Inferior parietal cortex (tissue), 1 donor: ENCODE data around the gene ARMC10.
"Not testable (repeated sequence)": the region's sequence is repeated elsewhere in the genome, so short reads cannot be mapped to it uniquely, and the experiment has no call there.

Experiments
- DNase-seq: peaks from one replicate; pipeline ENCODE4 v3.0.0-alpha.2; 2016; ENCODE audit errors: extremely low spot score

Gene ARMC10

DNA sequence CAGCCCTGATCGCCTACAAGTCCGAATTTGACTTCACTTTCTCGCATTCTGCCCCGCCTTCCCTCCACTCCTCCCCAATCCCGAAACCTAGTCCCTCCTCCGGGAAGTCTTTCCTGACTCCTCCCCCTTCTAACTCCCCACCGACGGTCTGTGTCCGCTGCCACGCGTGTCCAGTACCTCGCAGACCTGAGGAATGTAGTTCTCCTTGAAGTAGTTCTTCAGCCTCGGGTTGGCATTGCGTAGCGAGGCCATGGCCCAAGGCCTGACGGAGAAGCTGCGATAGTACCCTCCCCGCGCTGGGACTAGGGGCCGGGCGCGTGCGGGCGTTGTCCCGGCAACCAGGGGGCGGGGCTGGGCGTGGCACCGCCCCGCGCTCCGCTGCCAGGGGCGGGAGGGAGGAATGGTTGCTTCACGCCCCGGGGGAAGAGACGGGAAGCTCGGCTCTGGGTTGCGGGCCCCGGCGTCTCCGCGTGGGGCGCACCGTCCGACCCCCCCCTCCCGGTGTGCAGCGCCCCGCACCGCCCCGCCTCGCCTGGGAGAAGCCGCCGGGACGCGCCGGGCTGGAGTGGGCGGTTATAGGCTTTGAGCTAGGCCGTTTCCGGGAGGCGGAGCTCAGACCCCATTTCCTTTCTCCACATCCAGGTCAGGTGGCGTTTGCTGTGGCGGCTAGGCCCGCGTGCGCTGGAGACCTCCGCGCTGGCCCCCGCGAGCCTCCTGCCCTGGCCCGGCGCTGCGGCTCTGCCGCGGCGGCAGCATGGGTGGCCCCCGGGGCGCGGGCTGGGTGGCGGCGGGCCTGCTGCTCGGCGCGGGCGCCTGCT, at the start of gene ARMC10, which contains the start of gene FBXL13:
Gene ARMC10, plus strand, starts transcription at position 622 of the 818 bp plus-strand sequence. Its CDS starts 133 bp downstream, at position 755.
Gene FBXL13, minus strand, starts transcription at position 278 of the 818 bp plus-strand sequence.
- DNase-seq: peak; percentile 89

DNA sequence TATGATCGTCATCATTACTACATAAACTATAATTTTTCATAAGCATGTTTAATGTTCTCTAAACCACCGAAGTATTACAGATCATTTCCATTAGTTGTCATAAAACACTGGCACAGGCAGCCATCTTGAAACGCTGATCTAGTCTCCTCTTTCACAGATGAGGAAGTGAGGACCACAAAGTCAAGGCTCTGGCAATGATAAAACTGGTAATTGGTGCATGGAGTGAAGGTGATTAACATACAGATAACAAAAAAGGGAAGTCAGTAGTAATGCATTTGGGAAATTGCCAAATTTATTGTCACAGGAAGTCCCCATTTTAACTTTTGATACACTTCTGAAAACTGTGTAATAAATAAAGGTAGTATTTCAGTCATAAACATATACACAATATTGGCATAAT, 49.6 kb upstream of the ARMC10 start:
- peak; percentile 12 for DNase-seq

DNA sequence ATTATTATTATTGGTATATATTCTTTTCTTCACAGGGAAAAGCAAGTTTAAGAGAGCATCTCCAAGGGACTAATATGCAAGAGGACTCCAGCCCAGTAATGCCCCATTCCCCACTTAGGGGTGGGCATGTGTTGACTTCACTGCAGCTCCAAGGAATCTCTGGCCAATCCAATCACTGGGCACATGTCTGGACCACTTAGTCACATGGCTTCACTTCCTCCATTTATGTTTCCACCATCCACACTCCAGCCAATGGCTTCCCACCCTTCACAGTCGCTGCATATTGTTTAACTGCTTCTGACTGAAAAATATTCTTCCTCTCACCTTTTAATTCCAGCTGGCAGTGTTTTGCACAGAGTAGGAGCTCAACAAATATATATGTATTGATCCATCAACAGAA, 43.9 kb upstream of the ARMC10 start:
- DNase-seq: no peak

DNA sequence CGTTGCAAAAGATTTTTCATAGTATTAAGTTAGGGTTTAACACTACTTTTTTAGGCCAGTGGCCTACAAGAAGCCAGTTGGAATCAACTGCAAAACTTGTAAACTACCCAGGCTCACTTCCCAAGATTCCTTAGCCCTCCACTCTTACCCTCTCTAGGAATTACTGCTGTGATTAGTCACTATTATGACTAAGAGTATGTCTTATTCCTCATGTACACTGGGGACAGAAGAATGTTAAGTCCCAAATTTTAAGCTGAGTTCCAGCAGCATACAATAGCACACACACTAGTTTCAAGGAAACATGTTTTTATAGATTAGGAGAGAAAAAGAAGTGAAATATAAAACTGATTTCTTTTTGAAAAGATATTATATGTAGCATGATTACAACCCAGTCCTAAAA, 43.2 kb upstream of the ARMC10 start:
- no peak for DNase-seq

DNA sequence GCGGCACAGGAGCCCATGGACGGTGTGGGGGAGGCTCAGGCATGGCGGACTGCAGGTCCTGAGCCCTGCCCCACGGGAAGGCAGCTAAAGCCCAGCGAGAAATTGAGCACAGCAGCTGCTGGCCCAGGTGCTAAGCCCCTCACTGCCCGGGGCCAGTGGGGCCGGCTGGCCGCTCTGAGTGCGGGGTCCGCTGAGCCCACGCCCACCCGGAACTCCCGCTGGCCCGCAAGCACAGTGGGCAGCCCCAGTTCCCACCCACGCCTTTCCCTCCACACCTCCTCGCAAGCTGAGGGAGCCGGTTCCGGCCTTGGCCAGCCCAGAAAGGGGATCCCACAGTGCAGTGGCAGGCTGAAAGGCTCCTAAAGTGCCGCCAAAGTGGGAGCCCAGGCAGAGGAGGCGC, 40.6 kb upstream of the ARMC10 start:
- not testable (repeated sequence) for DNase-seq

DNA sequence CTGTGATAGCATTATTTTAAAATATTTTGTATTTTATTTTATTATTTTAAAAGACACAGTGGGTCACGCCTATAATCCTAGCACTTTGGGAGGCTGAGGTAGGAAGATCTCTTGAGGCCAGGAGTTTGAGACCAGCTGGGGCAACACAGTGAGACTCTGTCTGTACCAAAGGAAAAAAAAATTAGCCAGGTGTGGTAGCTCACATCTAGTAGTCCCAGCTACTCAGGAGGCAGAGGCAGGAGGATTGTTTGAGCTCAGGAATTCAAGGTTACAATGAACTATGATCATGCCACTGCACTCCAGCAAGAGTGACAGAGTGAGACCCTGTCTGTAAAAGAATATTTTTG, 37.5 kb upstream of the ARMC10 start:
- DNase-seq: no peak

DNA sequence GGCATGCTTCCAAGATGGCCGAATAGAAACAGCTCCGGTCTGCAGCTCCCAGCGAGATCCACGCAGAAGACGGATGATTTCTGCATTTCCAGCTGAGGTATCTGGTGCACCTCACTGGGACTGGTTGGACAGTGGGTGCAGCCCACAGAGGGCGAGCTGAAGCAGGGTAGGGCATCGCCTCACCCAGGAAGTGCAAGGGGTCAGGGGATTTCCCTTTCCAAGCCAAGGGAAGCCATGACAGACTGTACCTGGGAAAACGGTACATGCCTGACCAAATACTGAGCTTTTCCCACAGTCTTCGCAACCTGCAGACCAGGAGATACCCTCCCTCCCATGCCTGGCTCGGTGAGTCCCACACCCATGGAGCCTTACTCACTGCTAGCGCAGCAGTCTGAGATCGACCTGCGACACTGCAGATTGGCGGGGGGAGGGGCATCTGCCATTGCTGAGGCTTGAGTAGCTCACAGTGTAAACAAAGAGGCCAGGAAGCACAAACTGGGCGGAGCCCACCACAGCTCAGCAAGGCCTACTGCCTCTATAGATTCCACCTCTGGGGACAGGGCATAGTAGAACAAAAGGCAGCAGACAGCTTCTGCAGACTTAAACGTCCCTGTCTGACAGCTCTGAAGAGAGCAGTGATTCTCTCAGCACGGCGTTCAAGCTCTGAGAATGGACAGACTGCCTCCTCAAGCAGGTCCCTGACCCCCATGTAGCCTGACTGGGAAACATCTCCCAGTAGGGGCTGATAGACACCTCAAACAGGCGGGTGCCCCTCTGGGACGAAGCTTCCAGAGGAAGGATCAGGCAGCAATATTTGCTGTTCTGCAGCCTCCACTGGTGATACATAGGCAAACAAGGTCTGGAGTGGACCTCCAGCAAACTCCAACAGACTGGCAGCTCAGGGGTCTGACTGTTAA, 36.9 kb upstream of the ARMC10 start:
- not testable (repeated sequence) for DNase-seq

DNA sequence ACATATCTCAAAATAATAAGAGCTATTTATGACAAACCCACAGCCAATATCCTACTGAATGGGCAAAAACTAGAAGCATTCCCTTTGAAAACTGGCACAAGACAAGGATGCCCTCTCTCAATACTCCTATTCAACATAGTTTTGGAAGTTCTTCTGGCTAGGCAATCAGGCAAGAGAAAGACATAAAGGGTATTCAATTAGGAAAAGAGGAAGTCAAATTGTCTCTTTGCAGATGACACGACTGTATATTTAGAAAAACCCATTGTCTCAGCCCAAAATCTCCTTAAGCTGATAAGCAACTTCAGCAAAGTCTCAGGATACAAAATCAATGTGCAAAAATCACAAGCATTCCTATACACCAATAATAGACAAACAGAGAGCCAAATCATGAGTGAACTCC, 33.1 kb upstream of the ARMC10 start:
- DNase-seq: not testable (repeated sequence)

DNA sequence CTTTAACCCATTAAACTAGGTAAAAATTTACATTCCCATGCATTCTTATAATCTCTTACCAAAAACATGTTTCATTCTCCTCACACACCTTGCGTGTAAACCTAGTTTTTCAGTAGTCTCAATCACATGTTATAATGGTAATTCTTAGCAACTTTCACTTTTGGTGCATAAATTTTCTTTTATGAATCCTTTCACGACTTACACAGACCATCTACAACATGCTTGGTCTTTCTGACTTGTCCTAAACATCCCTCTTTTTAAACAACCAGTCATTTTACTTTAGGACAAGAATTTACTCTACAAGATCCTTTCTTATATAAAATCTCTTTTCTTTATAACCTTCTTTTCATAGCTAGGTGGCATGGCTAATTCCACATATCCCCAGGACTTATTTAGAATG, 26.1 kb upstream of the ARMC10 start:
- no peak for DNase-seq

DNA sequence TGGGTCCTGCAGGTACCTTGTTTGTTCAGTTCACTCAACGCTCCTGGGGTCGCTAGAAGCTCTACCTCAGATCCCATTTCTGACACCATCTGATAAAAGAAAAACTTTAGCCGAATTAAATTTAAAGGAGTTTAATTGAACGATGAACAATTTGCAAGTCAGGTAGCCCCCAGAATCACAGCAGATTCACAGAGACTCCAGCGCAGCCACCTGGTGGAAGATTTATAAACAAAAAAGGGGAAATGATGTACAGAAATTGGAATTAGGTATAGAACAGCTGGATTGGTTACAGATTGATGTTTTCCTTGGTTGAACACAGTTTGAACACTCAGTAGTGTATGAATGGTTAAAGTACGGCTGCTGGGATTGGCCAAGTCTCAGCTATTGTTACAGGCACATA, 23.4 kb upstream of the ARMC10 start:
- DNase-seq: no peak

DNA sequence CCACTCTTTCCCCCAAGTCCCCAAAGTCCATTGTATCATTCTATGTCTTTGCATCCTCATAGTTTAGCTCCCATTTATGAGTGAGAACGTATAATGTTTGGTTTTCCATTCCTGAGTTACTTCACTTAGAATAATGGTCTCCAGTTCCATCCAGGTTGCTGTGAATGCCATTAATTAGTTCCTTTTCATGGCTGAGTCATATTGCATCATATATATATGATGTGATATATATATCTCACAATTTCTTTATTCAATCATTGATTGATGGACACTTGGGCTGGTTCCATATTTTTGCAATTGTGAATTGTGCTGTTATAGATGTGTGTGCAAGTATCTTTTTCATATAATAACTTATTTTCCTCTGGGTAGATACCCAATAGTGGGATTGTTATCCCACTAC, 18.9 kb upstream of the ARMC10 start:
- DNase-seq: not testable (repeated sequence)

DNA sequence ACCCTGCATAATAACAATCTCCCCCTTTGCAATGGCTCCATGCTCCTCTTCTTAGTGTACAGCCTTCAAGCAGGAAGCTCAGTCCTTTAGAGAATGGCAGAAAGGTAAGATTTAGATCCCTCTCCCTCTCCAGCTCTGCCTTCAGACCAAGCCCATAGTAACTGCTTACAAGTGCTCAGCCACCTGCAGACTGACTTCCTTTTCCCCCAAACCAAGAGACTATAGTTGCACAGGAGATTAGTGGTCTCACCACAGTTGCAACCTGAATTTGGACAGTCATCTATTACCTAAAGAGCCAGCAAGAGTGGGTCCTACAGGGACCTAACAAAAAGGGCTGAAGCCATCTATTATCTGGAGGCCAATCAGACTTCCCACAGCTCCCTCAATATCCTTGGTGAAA, 16.8 kb upstream of the ARMC10 start:
- DNase-seq: no peak

DNA sequence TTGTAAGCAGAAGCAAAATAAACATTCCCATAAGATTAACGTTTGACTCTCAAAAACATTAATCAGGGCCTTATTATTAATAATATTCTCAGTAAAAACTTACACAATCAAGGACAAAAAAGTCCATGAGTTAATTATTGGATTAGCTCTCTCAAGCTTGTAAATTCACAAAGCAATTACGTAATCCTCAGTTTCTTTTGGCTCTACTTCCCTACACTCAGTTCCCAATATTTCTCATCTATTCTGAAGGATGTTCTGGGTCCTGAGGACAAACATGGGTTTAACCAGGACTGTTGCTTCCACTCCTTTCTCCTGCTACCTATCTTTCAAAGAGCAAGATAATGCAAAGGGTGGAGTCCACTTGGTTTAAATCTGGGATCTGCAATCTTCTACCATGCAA, 15.5 kb upstream of the ARMC10 start:
- no peak for DNase-seq

DNA sequence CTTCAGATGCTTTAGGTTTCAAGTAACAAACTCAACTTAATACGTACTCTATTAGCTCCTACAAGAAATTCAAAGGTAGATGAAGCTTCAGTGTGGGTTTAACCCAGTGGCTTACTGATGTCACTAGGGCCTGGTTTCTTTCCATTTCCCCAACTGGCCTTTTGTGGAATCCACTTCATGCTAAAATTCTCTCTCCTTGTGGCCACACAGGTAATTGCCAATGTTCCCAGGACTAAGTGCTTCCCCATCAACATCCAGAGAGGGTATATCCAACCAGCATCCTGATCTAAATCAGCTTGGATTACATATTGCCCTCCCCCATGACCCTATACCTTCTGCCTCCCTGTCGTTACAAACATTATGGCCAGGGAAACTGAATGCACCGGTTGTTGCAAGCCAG, 11.0 kb upstream of the ARMC10 start:
- DNase-seq: no peak

DNA sequence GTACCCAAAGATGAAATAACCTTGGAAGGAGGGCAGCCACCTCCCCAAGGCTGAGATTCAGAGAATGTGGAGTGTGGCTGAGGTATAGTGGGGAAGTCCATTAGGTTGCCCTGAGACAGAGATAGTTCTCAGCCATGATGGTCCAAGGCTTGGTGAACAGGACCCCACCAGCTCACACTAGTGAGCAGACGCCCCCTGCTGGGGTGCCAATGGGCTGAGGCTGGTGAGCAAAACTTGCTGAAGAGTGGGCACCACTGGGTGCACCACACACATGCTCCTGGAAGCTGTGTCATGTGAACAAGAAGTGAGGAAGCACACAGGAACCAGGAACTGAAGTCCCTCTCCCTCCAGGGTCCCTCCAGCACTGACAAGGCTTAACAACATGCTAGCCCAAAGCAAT, 9.3 kb upstream of the ARMC10 start:
- DNase-seq: no peak

DNA sequence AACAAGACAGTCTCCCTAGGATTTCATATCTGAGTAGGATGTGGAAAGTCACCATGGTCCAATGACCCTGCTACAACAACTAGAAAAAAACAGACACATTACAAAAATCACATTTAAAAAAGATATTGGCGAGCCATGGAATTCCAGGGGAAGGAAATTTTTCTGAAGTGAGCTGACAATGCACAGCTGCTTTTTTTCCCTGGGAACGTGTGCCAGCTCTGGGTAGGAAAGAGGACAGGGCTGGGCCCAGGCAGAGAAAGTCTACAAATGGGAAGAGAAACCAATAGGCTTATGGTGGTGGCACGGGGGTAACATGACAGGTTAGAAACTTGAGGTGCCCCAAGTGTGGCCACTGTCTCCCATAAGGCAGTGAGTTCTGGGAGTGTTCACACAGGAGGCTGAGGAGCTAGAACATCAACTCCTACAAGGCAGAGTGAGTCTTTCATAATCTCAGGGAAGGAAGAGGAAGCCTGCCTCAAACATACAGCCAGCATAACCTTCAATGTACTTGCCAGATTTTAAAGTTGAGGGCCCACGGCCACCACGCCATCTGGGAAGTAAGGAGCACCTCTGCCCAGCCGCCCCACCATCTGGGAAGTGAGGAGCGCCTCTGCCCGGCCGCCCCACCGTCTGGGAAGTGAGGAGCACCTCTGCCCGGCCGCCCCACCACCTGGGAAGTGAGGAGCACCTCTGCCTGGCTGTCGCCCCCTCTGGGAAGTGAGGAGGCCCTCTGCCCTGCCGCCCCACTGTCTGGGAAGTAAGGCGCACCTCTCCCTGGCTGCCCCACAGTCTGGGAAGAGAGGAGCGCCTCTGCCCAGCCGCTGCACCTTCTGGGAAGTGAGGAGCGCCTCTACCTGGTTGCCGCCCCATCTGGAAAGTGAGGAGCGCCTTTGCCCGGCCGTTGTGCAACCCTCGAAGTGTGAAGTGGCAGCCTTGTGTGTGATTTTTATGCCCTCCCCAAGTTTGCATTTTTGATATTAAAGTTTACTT, 6.2 kb upstream of the ARMC10 start:
- no peak for DNase-seq

DNA sequence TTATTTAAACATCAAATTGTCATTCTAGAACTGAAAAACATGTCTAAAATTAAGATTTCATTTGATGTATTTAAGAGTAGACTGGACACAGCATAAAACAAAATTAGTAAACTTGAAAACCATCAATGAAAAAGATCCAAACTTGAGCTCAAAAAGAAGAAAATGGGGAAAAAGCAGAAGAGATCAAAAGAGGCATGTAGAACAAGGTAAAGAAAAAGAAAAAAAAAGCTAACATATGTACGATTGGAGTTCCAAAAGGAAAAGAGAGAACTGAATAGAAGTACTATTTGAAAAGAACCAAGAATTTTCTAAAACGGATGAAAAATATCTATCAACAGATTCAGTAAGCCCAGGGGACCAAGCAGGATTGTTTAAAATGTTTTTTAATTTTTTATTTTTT, 3.9 kb upstream of the ARMC10 start:
- no peak for DNase-seq

DNA sequence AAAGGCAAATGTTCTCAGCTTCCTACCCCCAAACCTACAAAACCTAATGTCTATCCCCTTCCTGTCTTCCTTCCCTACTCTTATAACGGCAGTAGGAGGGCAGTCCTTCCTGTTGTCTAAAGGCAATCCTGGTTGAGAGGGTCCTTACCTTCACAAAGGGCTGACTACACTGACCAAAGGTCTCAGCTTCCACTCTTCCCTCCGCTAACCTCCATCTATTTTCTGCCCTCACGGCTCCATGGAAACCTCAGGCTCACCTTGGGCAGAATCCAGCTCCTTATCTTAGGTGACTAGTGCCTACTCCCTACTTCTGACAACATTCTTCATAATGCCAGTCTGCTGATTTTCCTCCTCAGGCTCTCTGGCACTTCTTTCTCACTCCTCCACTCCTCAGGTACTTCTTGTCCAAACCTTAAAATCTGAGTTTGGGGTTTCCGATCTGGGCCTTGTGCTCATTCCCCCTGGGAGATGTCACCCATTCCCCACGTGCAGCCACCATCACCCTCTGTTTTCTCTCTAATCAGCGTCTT, 886 bp upstream of the ARMC10 start:
- DNase-seq: no peak

DNA sequence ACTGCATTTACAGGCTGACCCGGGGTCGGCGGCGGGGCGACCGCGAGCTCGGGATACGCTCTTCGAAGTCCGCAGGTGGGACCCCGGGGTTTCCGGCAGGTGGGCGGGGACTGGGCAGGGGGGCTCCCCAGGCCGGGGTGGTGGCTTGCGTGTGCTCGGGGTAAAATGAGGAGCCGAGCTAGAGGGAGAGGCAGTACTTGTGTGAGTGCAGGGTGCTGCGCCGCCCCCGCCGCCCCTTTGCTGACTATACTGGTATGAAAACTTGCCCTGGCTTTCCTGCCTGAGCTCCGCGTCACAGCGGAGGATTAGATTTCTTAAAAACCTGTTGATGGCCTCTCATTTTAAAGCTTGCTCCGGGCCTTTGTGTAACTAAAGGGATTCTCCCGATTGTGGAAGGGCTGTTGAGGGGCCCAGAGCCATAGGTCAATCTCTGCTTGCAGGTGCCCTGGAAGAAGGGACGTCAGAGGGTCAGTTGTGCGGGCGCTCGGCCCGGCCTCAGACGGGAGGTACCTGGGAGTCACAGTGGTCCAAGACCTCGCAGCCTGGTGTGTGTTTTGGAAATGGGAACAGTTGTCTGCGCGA, 488 bp downstream of the ARMC10 start:
- DNase-seq: no peak

DNA sequence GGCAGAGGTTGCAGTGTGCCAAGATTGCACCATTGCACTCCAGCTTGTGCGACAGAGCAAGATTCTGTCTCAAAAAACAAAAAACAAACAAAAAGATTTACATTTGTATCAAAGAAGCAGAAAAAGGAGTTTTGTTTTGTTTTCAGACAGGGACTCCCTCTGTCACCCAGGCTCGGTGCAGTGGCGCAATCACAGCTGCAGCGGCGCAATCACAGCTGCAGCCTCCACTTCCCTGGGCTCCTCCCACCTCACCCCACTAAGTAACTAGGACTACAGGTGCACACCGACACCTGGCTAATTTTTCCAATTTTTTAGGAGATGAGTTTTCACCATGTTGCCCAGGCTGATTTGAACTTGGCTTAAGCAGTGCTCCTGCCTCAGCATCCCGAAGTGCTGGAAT, 1.8 kb downstream of the ARMC10 start:
- no peak for DNase-seq

DNA sequence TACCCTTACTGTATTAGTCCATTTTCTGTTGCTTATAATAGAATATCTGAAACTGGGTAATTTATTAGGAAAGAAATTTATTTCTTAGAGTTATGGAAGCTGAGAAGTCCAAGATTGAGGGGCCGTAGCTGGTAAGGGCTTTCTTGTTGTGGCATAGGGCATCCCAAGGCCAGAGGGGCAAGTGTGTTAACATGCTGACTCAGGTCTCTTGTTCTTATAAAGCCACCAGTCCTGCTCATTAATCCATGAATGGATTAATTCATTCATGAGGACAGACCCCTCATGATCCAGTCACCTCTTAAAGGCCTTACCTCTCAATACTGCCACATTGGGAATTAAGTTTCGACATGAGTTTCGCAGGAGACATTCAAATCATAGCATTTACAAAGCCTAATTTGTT, 2.4 kb downstream of the ARMC10 start:
- no peak for DNase-seq
